ENCODE data around the gene ELANE.

The ELANE gene

GRCh38 chr19:904545-904944, 52.4 kb downstream of the ELANE start:
- DNase-seq (ENCODE audit: low read depth) = no peak
- TF ChIP-seq, protein P1, sequence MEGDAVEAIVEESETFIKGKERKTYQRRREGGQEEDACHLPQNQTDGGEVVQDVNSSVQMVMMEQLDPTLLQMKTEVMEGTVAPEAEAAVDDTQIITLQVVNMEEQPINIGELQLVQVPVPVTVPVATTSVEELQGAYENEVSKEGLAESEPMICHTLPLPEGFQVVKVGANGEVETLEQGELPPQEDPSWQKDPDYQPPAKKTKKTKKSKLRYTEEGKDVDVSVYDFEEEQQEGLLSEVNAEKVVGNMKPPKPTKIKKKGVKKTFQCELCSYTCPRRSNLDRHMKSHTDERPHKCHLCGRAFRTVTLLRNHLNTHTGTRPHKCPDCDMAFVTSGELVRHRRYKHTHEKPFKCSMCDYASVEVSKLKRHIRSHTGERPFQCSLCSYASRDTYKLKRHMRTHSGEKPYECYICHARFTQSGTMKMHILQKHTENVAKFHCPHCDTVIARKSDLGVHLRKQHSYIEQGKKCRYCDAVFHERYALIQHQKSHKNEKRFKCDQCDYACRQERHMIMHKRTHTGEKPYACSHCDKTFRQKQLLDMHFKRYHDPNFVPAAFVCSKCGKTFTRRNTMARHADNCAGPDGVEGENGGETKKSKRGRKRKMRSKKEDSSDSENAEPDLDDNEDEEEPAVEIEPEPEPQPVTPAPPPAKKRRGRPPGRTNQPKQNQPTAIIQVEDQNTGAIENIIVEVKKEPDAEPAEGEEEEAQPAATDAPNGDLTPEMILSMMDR (IDR thresholded peaks at IDR 0.05; ENCODE audit: low read depth, low read length, missing control alignments) = no peak
- H3K4me3 ChIP-seq (ENCODE audit: low read depth, low read length) = no peak overlapping the region

Data from GM12864 (cell line).